ENCODE measurements around the gene PTS. TPM values are rescaled to one million over a fixed set of nuclear protein-coding genes. Genes with fewer than 3 reads are reported as not detected.

Gene PTS
- total RNA-seq, 1 experiment from 2014 or later, result 48.6 TPM

GRCh38 chr11:112247201-112247600, 21.0 kb downstream of the PTS start:
- Histone ChIP-seq H3K18ac (ENCODE audit: insufficient read length, low read depth, low read length) (no peak overlapping the region), H3K14ac (ENCODE audit: insufficient read depth, low read length) (no peak overlapping the region), H3K23ac (ENCODE audit: insufficient read length, low read depth, low read length) (no peak overlapping the region), H4K91ac (ENCODE audit: insufficient read length, low read depth, low read length) (no peak overlapping the region), H2BK5ac (ENCODE audit: insufficient read length, low read length) (no peak overlapping the region), H4K5ac (ENCODE audit: insufficient read length, low read depth, low read length) (no peak overlapping the region), H2BK15ac (ENCODE audit: low read depth, low read length) (no peak overlapping the region), H3K27ac (ENCODE audit: insufficient read length, low read depth, low read length) (no peak overlapping the region), H3K4me2 (ENCODE audit: insufficient read depth, insufficient read length, low read length) (no peak overlapping the region), H2BK120ac (ENCODE audit: low read depth, low read length, poor library complexity, severe bottlenecking) (no peak overlapping the region), H3K9ac (ENCODE audit: extremely low read depth, insufficient read length, low read length) (no peak overlapping the region), H3K4me1 (ENCODE audit: insufficient read depth, low read length) (no peaks in the 10 kb centered on the region), H3K4ac (ENCODE audit: low read depth, low read length) (no peak overlapping the region), H3K56ac (ENCODE audit: insufficient read length, low read depth, low read length) (no peak overlapping the region), H3T11ph (ENCODE audit: low read length) (no peak overlapping the region), H3K9me3 (ENCODE audit: control insufficient read depth, low read depth, low read length) (no peaks in the 10 kb centered on the region), H2AK5ac (ENCODE audit: insufficient read length, low read length) (no peak overlapping the region), H4K20me1 (ENCODE audit: control insufficient read depth, insufficient read depth, insufficient read length) (no peaks in the 10 kb centered on the region), H3K27me3 (ENCODE audit: insufficient read depth, low read length) (no peaks in the 10 kb centered on the region), H3K23me2 (ENCODE audit: insufficient read length, low read depth, low read length, poor library complexity, severe bottlenecking) (no peaks in the 10 kb centered on the region), H4K8ac (replicated peaks; ENCODE audit: insufficient read length, low read depth, low read length) (no peak overlapping the region), H3K79me1 (ENCODE audit: insufficient read depth, low read depth, low read length, poor library complexity, severe bottlenecking) (no peaks in the 10 kb centered on the region), H2AFZ (ENCODE audit: low read length) (no peak overlapping the region), H3K79me2 (ENCODE audit: insufficient read depth, low read length) (no peaks in the 10 kb centered on the region), H2BK20ac (ENCODE audit: low read depth, low read length, poor library complexity, severe bottlenecking) (no peak overlapping the region), H2BK12ac (ENCODE audit: insufficient read length, low read depth, low read length) (no peak overlapping the region)
- TF ChIP-seq CTCF (conservative IDR thresholded peaks at IDR 0.05), result no peak
- no peak for DNase-seq
- Mint-ChIP-seq H3K4me1 (no peaks in the 10 kb centered on the region), H3K27ac (no peak overlapping the region), H3K27me3 (ENCODE audit: low read depth) (peaks cover 27% of the 10 kb centered on the region), H3K9me3 (peaks cover 3 to 19% of the 10 kb centered on the region in 2 experiments; a peak in 3 of 5 replicates), H3K4me3 (no peak overlapping the region), H3K36me3 (ENCODE audit: insufficient read depth in 1 of 3, low read depth in 3 of 3) (peaks cover 5 to 23% (median 18%) of the 10 kb centered on the region in 3 experiments; a peak in 6 of 7 replicates)
- WGBS (ENCODE audit: extremely low coverage, insufficient read length, low lambda C conversion rate), result no CpG with 5 or more reads among the region's 4 CpGs

Data from H9 (cell line).